T-helper 1 cell treated with Interleukin-12 subunit alpha and Interleukin-12 subunit beta and Interleukin-4 antibody, amounts not matched to agents 30 ng/mL and 1 ng/mL, for 36 hours (primary cell): ENCODE measurements around the gene NAGA. TPM values are rescaled to one million over a fixed set of nuclear protein-coding genes. Genes with fewer than 3 reads are reported as not detected.

Source experiments
- intact Hi-C: fragments of 100-400 bp; cut with micrococcal nuclease; formaldehyde crosslinking; loops from one replicate; pipeline ENCODE4 v1.15.1; 2024
- total RNA-seq: library from RNA; stranded (reverse); gene quantifications from 2 replicates; pipeline ENCODE4 v1.2.3, GENCODE V29; 2022

NAGA gene
- total RNA-seq, 1 donor from 2014 or later = 44.2 TPM

DNA sequence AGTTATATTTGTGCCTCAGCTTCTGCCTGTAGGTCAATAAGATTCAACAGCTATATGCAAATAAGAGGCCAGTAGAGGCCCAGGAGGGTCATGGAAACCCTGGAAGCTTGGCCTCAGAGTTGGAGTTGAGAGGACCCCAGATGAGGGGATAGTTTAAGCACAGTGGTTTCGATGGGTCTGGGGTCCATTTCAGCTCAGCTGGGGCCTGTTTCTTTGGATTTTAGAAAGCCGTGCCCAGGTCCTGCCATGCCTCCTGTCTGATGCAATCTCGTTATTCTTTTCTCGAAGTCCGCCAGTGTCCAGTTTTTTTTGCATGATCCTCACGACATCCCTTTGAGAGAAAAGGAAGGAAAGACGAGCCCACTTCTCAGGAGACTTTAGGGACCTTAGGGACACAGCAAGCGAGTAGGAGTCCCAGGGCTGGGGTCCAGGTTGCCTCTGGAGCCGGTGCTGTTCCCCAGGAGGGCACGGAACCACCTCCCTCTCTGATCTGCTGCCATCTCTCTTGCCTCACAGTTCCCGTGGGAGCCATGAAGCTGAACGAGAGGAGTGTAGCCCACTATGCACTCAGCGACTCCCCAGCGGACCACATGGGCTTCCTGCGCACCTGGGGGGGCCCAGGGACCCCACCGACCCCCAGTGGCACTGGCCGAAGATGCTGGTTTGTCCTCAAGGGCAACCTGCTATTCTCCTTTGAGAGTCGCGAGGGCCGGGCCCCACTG is 6.3 kb upstream of the NAGA start:
- intact Hi-C loops = loop anchor here (10.0 kb wide), 3 partner anchors 452 to 632 kb away; partner anchors contain the start of genes DESI1, POLDIP3, TOB2 and XRCC6

DNA sequence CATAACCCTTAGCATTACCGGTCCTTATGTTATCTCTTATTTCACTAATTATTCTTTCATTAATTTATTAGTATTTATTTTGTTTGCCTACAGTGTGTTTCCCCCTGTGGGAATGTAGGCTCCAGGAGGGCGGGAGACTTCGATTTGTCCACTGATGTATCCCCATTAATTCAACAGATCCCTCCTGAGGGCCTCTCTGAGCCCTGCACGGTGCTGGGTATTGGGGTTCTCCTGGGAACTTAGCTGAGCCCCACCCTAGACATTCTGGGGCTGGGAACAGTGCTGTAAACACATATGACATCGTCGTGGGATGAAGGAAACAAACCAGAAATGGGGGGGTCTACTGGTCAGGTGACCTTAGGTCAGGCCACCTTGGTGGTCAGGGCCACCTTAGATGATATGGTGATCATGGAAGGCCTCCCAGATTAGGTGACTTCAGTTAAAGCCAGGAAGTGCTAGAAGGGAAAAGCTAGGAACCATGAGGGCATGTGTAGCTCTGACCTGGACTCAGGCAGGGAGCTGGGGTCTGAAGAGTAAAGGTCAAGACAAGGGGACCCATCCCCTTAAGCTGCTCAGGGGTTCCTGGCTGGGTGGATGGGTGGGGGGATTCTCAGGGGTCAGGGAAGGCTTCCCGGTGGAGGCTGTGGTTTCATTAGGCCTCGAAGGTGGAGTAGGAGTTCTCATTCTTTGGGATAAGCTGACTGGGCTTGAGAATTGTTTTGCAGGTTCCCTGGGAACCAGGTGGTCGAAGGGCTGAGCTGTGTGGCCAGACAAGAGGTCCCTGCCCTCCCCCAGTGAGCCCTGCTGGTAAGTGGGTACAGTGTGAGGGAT is 4.4 kb upstream of the NAGA start:
- intact Hi-C loops = loop anchor here (5.0 to 10.0 kb wide), 6 partner anchors 192 to 630 kb away; partner anchors contain the start of genes DESI1, MEI1, POLDIP3 and TOB2

DNA sequence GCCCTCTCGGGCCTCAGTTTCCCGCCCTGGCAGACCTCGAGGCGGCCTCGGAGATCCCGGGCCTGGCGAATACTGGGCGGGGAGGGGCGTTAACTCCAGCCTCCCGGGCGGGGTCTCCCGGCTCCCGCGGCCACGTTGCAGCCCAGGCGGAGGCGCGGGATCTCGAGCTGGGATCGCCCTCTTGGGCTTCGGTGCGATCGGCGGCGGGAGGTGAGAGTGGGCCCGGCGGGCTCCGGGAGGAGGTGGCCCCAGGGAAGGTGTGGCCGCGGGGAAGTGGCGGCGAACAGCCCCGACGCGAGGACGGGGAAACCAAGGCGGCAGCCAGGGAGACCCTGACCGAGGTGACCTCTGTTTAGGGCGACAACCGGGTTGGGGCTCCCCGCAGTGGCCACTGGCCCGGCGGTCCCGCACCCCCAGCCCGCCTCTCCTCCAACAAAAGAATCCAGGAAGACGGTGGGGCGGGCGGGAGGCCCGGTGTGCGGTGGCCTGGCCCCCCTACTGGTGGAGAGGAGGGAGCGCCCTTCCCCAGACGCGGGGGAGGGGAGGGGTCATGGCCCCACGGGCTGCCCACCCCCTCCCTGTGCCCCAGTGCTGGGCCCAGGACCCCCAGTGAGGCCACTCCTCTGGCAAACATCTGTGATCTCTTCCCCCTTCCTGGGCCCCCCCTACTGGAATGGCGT is 3.7 kb upstream of the NAGA start, which contains the start of gene PHETA2:
Gene PHETA2, plus strand, starts transcription at position 117 of the 680 bp plus-strand sequence. CDS start 3,046 bp downstream, outside the sequence.
- intact Hi-C loops = loop anchor here (5.0 to 10.0 kb wide), 6 partner anchors 193 to 629 kb away; partner anchors contain the start of genes DESI1, MEI1, POLDIP3 and TOB2

DNA sequence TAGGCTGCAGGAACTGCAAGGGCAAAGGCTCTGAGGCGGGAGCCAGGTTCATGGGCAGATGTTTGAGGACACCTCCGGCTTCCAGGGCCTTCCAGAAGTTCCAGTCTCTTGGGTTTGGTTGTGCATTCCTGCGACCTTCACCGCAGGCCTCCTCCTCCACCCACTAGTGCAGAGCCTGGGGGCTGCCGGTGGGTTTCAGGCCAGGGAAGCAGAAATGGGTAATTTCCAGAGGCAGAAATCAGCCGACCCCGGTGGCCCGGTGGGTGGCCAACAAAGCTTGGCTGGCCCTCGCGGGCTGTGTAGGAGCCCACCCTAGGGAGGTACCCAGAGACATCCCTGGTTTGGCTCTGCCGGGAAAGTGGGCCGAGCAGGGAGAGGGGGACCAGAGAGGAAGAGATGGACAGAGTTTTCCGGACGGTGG is 3.0 kb upstream of the NAGA start:
- intact Hi-C loops = loop anchor here (5.0 to 10.0 kb wide), 6 partner anchors 194 to 629 kb away; partner anchors contain the start of genes DESI1, MEI1, POLDIP3 and TOB2

DNA sequence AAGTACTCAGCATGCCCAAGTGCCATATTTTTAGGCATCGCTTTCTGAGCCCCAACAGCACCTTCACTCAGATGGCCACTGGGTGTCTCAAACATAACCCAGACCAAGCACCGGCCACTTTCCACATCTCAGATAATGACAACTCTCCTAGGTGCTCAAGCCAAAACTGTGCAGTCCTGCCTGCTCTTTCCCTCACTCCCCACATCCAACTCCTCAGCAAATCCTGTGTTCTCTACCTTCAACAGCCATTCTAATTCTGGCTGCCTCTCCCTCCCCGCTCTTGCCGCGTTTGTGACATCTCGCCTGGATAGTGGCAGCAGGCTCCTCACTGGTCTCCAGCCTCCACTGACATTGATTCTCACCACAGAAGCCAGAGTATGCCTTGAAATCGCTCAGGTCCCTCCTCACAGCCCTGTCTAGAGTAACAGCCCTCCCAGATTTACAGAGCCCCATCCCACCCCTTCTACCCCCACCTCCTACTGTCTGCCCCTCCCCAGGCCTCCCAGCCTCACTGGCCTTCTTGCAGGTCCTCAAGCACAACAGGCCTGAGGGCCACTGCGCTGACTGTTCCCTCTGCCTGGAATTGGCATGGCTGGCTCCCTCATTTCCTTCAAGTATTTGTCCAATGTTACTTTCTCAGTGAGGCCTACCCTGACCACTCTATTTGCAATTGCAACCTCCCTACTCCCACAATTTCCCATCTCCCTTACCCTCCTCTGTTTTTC is 2.2 kb upstream of the NAGA start:
- intact Hi-C loops = loop anchor here (5.0 to 10.0 kb wide), 6 partner anchors 195 to 628 kb away; partner anchors contain the start of genes DESI1, MEI1, POLDIP3 and TOB2

DNA sequence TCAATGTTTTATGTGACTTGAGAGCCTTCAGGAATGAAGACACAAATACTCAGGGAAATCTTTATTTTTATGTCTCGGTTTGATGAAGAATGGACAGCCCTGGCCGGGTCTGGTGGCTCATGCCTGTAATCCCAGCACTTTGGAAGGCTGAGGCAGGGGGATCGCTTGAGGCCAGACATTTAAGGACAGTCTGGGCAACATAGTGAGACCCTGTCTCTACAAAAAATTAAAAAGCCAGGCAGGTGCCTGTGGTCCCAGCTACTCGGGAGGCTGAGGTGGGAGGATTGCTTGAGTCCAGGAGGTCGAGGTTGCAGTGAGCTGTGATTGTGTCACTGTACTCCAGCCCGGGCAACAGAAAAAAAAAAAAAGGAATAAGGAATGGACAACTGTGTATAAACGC is 896 bp upstream of the NAGA start:
- intact Hi-C loops = loop anchor here (2.0 to 10.0 kb wide), 7 partner anchors 125 to 627 kb away; partner anchors contain the start of genes CENPM, DESI1, MEI1 and POLDIP3

DNA sequence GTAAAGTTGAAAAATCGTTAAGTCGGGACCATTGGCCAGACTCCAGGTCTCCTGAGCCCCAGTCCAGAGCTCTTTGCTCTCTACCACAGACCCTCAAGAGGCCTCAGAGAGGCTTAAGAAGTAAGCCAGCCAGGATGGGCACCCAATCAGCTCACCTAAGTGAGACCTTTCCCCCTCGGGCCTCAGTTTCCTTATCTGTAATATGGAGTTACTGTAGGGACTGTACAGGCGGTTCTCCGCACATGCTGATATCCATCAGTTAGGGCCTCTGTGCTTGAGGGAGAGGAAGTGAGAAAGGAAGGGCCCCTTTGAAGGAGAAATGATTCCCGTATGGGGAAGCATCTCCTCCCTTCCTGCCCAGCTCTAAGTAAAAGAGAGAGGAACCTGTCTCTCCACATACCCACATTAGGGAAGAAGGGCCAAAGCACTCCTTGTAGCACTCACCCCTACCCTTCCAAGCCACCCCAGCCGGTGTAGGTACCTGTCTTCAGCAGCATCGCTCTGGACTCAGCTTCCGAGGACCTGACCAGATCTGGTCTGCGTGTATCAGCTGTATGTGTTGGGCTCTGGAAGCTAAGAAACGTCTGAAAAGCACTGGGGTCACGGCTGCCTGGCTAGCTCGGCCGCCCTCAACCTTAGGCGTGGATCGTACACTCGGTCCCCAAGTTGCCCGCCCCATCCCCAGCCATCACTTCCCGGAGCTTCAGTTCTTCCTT is 653 bp downstream of the NAGA start:
- intact Hi-C loops = loop anchor here (1.0 to 10.0 kb wide), 13 partner anchors 9 to 625 kb away; partner anchors contain the start of genes CENPM, DESI1, MEI1 and NDUFA6

DNA sequence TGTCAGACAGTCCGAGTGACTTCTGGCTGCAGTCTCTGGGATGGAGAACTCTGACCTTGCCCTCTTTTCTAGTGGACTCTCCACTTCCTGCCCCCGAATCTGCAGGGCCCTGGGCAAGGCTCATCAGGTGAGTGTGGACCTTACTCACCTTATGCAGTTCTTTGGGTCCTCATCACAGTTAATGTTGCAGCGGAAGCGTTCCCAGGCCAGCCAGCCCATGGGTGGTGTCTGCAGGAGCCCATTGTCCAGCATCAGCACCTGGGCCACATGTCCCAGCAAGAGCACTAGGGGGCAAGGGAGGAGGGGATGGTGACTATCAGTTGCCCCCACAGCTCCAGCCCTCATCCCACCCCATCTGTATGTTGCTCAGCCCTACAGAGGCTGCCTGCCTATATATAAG is 2.3 kb downstream of the NAGA start:
- intact Hi-C loops = no loop called here

DNA sequence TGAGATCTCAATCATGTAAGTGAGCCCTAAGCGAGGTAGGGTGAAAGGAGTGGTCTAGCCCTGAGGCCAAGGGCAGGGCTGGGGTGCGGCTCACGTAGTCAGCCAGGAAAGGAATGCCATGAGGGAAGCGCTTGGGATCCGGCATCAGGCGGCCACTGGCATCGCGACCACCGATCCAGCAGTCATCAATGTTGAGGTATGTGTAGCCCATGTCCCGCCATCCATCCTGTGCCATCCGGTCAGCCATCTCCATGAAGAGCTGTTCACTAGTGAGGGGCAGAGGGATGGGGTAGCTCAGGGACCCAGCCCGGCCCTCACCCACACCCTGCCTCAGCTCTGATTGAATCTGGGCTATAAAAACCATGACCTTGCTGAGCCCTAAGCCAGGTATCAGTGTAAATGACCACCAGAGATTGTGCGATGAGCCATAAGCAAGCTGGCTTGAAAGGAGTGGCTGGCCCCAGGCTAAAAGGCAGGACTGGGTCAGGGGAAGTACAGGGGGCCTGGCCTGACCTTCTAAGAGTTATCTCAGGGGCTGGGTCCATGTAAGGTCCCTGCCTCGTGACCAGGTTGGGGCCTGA is 2.9 kb downstream of the NAGA start:
- intact Hi-C loops = no loop called here

DNA sequence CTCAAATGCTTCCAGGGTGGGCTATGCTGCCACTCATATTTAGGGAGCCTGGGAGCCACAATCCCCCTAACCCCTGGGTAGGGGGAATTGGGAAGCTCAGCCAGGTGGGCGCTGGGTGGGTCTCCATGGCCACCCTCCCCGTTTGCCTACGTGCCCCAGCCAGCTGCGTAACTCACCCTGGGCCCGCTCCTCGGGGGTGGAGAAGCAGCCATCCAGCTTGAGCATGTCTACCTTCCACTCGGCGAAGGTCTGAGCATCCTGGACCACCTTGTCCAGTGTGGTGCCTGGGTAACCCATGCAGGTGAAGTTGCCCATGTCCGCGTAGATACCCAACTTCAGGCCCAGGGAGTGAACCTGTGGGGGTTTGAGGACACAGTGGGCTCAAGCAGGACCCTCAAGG is 3.7 kb downstream of the NAGA start:
- intact Hi-C loops = no loop called here

DNA sequence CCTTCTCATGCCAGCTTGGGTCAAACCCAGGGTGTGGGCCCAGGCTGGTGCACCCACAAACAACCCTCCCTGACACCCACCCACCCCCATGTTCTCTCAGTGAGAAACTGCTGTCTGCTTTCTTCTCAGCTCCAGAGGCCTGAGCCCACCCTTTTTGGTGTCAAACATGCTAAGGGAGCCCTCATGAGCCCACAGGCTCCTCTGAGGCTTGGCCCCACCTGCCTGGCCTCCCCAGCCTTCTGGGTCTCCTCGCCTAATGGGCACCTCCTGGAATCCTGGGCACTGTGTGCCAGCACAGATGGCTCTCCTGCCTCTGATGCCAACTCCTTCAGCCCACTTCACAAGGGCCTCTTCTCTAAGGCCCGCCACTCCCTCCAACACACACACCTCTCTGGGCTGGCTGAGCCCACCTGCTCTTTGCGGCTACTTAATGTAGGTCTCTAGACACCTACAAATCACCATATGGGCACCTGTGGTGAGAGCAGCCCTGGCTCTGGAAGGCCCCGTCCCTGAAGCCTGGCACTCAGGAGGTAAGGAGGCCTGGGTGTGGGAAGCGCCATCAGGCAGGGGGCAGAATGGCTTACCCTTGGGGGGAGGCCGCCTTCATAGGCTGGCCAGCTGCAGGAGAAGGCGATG is 4.4 kb downstream of the NAGA start:
- intact Hi-C loops = no loop called here

DNA sequence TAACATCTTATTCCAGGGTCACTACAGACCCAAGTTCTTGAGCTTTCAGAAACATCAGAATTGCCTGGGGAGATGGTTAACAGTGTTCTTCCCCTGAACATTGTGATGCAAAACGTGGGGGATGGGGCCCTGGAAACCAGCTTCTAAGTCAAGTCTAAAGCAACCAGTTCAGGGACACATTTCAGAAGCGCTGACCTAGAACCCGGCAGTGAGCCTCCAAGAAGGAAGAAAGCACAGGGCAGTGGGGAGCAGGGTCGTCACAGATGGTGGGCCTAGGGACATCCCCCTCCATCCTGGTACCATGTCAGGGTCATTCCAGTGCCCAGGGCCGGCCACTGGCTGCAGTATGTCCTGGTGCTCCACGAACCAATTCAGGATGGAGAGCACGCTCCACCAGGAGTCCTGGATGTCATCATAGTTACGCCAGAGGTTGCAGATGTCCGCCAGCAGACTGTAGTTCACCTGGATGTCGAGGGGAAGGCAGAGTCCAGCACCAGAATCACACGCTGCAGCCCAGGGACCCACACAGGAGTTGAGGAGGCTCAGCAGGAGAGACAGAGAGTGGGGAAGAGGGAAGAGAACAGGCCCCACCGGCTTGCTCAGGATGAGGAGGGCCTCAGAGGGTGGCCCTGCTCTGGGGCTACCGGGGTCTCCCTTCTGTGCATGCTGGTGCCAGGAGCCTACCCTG is 5.0 kb downstream of the NAGA start:
- intact Hi-C loops = no loop called here

DNA sequence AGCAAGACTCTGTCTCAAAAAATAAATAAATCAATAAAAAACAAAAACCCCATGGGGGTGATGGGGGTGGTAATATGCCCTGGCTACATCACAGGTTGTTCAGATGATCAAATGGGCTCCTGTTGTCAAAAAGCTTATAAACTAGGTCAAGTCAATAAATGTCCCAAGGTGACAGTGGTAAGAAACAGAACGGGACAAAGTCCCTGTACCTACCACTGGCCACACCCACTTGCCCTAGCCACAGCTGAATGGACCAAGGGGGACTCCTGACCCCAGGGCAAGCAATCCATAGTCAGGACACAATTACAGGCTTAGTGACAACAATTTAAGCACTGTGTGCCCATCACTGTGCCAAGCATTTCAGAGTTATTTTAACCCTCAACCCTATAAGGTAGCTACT is 6.0 kb downstream of the NAGA start:
- intact Hi-C loops = no loop called here

DNA sequence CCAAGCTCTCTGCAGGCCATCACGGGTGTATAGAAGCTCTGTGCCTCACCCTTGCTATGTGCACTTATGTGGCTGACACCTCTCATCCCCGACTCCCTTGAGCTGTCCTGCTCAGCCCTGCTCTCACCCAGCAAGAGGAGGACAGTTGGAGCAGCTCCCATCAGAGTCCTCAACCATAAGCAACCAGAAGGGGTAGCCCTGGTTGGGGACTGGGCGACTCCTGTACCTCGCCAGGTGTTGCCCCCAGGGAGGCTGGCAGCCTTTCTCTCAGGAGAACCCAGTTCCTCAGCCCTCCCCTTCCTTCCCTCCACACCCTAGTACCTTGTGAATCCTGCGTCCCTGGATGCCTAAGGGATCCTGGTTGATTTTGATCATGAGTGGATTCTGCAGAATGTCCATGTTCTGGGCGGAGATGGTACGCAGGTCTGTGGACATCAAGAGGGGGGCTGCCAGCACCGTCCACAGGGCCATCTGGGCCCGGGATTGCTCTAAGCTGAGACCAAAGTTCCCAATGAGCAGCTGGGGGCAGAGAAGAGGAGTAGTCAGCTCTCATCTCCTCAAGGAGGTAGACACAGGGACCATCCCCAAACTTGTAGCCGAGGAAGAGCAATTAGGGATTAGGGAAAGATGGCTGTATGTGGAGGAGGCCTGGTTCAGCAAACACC is 8.0 kb downstream of the NAGA start:
- intact Hi-C loops = no loop called here

DNA sequence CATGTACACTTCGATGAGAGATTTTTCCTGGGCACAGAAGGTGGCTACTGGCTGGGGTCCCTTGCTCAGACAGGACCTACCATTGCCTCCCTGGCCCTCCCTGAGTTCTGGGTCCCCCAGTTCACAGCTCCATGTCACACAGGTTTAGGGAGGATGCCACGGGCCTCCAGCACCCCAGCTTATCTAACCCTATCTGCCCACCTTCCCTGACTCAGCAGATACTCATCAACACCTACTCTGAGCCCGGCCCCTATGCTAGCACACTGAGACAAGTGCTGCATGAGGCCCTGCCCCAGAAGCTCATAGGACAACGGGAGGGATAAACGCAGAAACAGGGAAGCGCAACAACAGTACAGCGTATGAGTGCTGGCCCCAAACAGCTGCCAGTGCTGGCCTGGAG is 9.6 kb downstream of the NAGA start:
- intact Hi-C loops = no loop called here

DNA sequence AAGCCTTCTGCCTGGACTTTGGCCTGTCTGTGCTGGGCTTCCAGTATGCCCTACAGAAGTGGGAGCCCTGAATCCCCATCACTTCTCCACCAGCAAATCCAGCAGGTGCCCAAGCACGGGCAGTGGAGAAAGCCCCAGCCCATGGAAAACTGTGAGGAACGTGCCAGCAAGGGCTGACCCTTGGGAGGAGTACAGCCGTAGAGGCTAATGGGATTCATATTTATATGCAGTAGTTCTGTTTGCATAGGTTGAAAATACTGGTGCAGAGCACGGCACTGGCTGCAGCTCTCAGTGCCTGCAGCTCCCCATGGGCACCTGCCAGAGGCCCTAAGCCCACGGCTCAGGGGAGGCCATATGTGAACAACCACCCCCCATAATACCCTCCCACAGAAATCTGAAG is 10.1 kb downstream of the NAGA start:
- intact Hi-C loops = no loop called here

DNA sequence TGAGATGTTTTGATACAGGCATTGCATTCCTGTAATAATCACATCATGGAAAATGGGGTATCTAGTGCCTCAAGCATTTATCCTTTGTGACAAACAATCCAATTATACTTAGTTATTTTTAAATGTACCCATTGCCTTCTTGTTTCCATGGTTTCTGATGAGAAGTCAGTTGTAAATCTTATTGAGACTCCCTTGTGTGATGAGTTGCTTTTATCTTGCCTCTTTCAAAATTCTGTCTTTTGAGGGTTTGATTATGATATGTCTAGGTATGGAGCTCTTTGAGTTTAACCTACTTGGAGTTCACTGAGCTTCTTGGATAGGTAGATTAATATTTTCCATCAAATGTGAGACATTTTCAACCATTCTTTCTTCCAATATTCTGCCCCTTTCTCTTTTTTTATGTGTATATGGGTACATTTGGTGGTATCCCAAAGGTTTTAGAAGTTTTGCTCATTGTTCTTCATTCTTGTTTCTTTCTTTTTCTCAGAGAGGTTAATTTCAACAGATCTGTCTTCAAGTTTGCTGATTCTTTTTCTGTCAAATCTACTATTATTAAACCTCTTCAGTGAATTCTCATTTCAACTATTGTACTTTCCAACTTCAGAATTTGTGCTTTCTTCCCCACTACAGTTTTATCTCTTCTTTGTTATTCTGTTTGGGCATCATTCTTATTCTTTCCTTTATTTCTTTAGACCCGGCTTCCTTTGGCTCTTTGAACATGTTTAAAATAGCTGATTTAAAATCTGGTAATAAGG is 13.7 kb downstream of the NAGA start:
- intact Hi-C loops = loop anchor here (5.0 kb wide), 1 partner anchor 35 kb away; no protein-coding TSS in a partner anchor
